ENCODE data around the gene KLHL40.

Gene KLHL40

DNA sequence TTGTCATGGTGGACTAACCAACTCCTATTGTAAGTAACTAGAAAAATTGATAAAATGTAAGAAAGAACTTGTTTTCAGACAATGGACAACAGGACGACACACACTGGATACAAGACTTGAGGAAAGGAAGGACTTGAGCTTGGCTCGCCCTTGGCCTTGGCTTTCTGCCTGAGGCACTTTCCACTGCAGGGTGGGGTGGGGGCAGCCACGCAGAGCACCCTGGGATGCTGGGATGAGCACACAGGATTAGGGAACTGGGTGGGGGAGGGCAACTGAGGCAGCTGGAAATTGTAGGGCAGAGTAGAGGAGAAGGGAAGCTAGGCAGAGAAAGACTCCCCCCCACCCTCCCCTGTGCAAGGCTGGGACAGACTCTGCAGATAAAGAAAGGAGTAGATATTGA is 42.7 kb downstream of the KLHL40 start:
- DNase-seq, result no peak

DNA sequence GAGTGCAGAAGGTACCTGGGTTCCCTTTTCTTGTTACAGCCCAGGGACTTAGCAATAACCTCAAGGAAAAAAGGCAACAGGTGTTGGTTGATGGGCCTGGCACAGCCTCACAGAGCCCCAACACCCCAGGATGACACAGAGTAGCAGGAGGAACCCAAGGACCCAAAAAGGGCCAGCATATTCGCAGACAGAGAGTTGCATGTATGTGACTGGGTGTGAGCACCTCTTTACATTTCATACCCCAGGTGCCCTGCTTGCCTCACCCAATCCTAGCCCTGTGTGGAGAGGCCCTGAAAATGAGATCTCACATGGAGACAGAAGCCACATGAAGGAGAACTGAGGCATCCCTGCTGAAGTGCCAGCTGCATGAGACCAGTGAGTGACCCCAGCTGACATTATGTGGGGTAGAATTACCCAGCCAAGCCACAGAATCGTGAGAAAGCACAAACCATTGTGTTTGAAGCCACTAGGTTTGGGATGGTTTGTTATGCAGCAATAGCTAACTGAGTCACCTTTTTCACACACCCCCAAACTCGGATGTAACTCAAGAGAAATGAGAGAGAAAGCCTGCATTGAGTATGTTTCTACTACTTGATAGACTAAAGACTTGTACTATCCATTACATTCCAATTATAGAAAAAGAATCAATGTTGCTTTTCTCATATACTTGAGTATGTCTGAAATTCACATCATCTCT is 43.5 kb downstream of the KLHL40 start:
- DNase-seq, result no peak

DNA sequence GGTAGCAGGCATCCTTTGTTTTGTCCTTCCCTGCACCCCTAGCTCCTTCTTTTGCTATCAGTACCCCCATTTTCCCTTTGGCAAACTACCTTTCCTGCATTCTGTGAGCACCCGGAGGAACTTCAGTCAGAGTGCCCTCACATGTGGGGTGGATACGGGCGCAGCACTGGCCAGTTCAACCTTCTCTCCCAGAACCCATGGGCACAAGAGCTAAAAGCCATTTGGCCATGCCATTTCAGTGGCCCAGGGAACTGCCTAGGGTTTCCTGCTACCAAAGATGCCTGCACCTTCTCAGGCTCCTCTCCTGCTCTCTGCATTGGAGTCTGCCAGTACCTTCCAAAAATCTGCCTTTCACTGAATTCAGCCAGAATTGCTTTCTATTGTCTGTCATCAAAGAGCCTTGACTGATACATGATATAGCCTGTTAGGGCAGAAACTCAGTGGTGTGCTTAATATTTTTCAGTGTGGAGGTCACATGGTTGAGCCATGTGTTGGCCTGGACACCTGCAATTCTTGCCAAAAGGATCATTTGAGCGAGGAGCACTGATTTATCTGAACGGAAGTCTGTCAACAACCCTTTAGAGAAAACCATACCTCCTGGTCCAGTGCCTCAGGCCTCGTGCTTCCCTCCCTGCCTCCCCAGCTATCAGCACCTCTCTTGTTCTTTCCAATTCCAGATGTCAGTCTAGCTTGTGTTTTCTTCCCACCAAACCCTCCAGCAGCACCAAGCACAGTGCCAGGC is 44.2 kb downstream of the KLHL40 start:
- DNase-seq, result no peak

DNA sequence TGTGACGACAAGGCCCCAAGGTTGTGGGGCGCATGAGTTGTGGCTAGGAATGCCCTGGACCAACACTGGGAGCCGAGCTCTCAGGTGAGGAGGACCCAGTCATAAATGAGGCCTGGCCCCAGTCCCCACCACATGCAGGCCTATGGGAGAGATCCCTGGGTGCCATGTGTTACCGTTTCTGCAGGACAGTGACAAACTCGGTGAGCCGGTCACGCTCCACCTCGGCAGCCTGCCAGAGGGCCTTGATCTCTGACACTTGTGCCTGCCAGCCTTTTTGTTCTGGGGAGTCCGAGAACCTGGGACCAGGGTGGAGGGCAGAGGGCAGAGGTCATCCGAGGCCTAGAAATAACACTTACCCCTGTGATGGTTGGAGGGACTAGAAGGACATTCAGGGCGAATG is 45.0 kb downstream of the KLHL40 start:
- no peak for DNase-seq

DNA sequence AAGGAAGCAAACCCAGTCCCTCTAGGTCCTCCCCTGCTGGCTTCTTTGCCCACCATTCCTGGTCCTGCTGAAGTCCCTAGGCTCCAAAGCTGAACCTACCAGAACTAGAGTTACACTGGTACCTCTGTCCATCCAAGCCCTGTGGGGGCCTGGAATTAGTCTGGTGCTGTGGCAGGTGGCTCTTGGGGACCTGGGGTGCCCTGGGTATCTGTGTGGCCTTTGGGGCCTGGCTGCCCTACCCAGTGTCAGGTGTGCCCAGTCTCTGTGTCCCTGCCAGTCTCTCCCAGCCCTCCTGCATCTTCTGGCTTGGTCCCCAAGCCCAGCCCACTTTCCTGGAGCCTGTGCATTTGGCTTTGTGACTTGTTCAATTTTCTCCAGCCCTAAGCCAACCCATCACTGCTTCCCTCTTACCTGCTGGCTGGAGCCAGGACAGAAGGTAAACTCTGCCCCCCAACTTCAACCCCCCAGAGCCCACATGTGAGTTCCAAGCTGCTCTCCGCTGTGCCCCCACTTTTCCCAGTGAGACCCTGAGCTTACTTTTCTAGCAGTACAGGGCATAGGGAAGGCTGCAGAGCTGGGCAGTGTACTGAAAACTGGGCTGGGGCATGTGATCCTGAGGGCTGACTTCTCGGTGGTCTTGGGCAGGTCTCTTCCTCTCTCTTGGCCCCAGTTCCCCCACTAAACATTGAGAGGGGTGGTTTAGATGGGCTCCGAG is 45.5 kb downstream of the KLHL40 start:
- DNase-seq, result no peak

DNA sequence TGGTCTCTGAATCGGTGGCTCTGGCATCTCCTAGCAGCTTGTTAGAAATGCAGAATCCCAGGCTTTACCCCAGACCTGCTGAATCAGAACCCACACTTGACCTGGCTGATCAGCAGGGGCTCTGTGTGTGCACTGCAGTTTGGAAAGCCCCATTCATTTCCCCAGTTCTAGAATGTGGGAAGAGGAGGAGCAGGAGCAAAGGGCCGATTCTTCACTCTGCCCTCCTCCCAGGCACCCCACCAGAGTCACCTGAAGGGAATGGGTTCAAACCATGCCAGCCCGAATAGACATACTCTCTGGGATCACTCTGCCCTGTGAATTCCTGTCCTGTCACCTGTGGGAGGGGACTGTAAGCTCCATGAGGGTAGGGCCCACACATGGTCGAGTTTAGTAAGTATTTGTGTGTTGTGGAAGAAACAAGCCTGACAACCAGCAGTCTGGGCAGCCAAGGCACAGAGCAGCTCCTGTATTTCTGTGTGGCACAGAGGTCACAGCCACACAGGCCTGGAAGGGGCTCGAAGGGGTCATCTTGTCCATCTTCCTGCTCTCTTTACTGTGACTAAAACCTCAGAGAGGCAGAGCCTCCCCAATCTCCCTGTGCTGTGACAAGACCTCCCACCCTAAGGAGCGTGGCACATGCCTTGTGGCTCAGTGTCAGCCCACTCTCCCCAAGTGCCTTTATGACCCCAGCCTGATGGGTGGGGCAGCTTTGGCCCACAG is 46.3 kb downstream of the KLHL40 start:
- DNase-seq, result no peak

DNA sequence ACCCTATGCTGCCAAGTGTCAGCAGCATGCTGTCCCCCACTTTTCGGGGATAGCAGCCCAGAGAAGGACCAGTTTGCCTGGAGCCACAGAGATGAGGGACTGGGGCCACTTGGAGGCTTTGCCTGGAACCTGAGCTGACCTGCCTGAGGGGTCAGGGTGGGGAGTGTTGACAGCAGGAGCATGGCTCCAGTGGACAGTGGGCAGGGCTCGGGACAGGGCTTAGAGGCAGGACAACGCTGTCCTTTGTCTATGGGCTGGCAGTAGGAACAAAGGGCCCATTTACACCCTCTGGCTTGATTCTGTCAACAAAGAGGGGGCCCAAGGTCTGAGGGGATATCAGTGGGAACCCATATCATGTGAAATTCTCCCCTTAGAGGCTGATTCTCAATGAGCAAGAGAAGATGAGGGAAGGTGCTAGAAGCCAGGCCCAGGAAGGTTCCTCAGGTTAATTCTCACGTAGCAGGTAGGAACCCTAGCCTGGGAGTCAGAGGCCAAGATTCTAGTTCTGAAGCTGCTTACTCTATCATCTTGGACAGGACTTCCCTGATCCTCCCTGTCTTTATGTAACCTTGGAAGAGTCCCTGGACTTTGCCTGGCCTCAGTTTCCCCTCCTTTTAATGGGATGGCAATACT is 47.0 kb downstream of the KLHL40 start:
- DNase-seq, result no peak

DNA sequence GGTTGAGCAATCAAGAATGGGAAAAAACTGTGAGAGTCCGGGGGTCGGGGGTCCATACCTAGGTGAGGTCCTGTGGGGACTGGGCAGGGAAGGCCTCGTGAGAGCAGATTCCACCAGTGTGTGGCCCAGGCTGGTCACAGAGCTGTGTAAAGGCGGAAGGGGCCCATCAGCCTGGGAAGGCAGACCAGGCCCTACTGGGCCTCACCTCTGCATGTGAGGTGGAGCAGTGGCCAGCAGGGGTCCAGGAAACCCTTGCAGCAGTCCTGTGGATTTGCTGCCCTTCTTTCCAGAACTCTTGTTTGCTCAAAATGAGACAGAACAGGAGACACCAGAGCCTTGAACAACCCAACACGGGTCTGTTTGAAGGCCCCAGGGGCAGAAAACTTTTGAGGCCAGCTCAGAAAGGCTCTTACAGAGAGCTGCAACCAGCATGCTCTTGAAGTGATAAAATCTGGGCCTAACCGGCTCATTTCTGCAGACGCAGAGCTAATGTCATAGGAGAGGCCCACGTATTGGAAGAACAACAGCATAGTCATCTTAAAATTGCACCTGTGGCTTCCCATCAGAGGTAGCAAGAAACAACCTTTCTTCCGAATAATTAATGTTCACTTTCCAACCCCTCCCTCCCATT is 47.6 kb downstream of the KLHL40 start:
- no peak for DNase-seq

DNA sequence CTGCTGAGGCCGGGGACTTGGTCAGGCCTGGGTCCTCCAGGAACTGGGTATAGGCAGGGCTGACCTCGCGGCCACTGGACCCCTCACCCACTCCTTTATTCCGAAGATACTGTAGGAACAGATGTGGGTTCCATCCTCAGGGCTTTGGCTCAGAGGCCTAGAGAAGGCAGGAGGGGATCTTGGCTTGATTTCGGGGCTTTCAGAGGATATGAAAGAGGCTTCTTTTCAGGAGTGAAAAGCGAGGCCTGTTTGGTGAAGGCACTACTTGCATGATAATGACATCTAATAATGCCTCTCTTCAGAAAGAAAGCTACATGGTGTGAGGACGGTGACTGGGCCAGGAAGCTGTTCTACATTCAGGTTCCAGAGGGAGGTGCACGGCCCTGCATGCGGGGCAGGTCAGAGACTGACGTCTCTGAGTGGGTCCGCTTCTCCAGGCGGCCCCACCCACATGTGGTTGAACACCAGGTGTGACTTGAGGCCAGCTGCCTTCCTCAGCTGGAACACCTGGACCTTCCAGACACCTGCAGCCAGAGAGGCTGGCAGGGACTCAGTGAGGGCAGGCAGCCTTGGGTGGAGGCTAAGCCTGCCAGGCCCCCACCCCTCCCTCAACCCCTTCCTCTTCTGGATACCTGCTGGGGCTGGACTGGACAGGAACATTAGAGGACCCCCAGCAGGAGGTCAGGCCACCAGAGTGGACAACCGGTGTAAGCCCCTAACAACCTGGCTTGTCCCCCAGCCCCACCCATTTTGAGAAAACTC is 48.3 kb downstream of the KLHL40 start:
- no peak for DNase-seq

DNA sequence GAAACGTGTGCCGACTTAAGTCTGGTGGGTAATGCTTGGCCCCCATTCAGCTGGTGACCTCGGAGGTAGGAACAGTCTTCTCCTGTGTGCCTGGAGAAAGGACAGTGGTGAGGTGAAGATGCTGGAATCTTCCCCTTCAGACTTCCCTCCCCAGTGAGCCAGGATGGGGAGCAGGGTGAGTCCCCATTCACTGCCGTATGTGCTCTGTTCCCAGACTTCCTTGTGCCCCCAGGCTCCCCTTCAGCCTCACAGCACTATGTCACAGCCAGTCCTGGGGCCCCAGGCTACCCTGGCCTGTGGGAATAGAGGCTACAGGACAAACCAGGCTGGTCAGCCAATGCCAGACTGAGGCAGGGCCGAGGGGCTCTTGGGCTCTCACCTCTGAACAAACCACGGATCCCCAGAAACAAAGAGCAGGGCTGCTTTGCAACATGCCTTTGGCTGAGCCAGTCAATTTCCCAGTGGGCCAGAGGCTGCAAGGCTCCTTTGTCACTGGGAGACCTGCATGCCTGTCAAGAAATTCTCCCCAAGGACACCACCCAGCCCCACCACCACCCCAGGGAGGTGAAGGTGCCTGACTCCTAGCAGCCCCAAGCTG is 49.0 kb downstream of the KLHL40 start:
- no peak for DNase-seq

DNA sequence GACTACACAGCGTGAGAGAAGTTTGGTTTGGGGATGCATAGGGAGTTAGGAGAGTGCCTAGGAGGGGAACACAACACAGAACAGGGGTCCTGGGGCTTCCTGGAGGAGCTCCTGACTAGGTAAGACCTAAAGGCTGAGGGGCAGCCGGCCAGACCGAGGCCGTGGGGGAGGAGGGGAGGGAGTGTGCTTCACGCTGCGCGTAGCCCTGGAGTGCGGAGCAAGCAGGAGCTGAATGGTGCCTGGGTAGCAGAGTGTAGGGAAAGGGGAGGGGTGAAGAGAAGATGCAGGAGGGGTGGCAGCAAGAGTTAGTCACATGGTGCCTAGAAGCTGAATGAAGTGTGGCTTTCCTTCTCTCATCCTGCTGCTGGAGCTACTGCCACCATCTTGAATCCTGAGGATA is 49.7 kb downstream of the KLHL40 start:
- DNase-seq, result no peak

DNA sequence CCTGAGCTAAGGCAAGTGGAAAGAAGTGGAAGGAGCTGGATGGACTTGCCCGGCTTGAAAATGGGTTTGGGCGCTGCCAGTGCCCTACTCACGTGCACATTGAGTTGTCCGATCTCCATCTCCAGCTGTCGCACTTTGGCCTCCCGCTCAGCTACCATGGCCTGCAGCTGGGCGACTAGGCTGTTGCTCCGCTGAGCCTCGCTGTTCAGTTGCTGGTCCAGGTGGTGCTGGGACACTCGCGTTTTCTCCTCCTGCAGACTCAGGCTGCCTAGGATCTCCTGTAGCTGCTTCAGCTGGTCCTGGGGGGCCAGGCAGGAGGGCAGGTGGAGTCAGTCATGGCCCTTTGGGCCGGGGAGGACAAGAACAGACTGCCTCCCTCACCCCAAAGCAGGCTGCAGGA is 50.3 kb downstream of the KLHL40 start:
- no peak for DNase-seq

DNA sequence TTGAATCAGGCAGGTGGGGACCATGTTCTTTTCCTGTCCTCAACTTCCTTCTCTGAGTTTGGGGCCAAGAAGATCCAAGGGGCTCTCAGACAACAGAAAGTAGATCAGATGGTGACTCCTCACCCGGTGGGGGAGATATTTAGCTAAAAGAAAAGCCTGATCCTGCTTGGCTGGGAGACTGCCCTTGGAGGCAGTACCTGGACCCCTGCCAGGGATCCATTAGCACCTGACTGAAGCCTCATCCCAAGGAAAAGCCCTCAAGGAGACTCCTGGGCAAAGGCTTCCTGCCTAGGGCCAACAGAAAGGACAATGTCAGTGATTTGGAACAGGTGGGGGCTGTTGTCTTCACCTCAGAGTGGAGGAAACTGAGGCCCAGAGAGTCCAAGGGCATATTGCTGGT is 50.7 kb downstream of the KLHL40 start:
- no peak for DNase-seq

DNA sequence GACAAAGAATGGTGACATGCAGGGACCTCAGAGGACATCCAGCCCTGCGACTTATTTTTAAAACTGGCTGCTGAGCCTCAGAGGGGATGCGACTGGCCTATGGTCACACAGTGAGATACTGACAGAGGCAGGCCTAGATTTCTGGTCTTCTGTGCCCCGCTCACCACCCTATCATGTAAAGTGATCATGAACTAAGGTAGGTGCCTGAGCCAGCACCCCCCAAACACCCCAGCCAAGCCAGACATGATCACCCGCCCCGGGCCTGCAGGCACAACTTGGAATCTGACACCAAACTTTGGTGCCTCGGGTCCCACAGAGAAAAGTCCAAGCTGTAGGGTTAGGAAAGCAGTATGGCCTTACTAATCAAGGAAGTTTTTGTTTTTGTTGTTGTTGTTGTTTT is 51.2 kb downstream of the KLHL40 start:
- no peak for DNase-seq

DNA sequence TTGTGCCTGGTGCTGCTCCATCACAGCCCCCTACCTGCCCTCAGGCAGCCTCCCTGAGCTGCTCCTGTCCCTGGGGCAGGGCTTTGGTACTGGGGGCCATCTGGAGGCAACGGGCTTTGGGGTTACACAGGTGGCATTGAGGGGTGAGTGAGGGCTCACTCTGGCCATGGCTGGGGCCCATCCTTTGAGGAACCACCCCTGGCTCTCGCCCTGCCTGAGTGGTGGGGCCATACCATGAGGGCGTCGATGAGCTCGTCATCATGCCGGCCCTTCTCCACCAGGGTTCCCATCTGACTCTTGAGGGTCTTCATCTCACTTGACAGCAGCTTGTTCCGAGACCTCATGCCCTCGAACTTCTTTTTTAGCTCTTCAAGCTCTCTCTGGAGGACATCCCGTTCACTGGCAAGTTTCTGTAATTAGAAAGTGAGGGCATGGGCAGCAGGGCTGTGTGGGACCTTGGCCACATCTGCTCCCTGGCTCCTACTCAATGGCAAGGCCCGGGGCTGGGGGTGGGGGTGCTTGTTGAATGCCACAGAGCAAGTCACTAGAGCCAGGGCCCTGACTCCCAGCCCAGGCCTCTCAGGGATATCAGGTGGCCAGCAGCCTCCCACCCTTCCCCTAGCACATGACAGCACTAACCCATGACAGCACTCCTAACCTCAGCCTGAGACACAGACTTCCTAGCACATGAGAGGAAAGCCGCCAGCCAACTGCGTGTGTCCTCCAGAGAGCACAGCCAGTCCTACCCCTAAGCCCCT is 54.2 kb downstream of the KLHL40 start:
- DNase-seq, result no peak

DNA sequence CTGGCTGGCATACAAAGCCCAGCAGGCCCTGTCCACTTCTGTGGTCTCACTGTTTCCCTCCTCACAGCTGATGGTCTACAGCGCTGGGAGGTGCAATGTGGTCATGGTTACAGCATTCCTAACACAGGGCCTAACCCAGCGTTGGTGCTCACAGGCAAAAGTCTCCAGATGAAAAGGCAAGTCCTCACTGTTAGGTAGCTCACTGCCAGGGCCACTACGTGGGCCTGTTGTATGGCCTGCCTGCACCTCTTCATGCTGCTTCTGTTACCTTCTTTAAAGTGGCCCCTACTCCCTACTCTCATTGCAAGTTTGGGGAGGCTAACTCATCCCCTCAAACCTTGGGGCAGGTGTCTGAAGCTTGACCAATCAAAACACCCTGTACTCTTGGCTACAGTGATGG is 56.5 kb downstream of the KLHL40 start:
- DNase-seq, result no peak
